ENCODE data around the gene POLR3A.

The POLR3A gene

DNA sequence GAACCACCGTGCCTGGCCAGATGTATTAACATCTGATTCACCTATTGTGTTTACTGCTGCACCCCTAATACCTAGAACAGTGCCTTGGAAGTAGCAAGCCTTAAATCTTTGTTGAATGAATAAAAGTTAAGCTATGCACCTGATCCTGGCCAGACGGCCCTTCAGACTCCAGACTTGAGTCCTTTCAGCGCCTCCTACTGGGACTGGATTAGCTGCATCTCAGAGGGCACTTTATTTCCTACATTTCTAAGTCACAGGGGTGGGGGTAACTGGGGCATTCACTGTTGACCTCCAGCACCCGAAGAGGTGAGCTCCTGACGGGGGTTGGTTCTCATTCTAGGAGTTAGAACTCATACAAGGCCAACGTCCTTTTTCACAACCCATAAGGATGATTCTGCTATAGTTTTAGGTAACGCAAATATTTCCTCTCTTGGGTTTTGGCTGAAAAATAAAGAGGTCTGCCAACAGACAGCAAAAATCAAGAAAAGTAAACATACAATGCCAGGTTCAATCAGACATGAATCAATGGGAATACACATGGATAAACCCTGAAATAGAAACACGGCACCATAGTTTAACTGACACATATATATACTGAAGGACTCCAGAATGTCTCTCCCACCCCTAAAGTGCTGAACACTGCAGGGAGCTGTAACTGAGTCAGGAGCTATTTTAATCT is 54.8 kb downstream of the POLR3A start:
- no peak for DNase-seq

DNA sequence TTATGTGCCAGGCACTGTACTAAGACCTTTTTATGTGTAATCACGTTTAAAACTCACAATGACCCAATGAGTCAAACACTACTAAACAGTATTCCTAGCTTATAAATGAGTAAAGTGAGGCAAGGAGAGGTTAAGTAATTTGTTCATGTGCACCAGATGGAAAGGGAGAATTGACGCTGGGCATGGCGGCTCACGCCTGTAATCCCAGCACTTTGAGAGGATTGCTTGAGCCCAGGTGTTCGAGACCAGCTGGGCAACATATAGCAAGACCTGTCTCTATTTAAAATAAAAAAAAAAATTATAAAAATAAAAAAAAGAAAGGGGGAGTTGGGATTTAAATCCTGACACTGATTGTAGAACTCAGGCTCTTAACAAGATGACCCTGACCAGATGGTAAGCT is 56.0 kb downstream of the POLR3A start:
- DNase-seq = no peak

DNA sequence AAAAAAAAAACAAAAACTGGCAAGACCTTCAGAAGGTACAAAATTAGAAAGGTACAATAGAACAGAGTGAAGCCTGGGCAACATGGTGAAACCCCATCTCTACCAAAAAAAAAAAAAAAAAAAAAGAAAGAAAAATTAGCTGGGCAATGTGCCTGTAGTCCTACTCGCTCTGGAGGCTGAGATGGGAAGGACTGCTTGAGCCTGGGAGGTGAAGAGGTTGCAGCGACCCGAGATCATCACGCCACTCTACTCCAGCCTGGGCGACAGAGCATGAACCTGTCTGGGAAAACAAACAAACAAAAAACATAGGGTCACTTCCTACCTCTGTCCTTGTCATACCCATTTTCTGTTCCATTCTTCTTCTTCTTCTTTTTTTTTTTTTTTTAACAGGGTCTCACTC is 57.2 kb downstream of the POLR3A start:
- DNase-seq = no peak

DNA sequence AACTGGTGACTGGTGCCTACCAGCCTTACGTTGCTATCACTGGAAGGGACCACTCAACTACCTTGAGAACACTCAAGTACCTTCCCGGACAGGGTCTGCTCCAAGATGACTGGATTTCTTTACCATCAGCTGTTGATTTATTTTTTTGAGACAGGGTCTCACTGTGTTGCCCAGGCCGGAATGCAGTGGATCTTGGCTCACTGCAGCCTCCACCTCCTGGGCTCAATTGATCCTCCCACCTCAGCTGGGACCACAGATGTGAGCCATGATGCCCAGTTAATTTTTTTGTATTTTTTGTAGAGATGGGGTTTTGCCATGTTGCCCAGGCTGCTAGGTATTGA is 57.5 kb downstream of the POLR3A start:
- no peak for DNase-seq

DNA sequence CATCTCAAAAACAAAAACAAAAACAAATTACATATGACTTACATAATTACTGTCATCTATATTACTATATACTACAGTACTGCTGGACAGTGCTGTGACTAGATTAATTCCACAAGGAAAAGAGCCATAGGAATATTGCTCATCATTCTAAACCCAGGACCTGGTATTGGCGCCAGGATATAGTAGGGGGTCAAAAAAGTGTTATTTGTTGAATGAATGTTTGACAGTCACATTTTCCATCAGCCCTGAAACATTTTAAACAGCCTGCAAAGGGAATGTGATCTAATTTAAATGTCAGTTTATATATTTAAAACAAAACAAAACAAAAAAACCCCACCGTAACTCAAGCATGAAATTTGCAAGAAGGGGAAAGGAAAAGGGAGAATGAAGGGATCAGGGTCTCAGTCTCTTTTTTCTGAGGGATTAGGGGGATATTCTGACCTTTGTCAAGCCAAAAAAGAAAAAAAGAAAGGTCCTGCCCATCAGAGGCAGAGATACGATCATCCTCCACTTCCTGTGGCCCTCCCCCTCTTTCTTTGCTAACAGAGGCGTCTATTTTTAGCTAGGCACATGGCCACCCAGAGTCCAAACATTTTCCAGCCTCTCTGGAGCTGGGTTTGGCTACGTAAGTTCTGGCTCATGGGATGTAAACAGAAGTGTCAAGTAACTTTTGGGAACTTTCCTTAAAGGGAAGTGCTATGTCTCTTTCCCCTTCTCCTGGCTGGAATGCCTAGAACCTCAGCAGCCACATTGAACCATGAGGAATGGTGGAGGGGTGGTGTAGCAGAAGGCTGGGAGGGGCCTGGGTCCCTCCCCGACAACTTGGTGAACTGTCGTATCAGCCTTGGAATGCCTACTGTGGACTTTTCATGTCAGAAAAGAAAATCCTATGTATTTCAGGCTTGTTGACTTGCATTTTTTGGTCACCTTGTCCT is 58.2 kb downstream of the POLR3A start:
- DNase-seq = no peak

DNA sequence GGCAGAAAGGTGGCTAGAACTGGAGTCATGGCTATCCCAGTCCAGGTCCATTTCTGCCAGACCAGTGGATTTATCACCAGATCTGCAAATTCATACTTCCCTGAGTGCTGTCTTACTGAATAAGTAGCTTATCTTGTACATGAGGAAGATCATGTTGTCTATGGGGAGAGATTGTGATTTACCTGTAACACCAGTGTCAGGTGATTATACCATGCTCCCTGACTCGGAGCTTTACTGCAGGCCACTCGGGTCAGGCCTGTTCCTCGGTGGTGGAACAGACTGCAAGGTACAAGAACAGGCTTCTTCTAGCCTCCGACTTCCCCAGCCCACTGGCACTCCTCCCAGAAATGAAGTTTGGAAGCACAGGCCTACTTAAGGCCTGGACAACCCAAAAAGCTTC is 60.2 kb downstream of the POLR3A start:
- DNase-seq = no peak

DNA sequence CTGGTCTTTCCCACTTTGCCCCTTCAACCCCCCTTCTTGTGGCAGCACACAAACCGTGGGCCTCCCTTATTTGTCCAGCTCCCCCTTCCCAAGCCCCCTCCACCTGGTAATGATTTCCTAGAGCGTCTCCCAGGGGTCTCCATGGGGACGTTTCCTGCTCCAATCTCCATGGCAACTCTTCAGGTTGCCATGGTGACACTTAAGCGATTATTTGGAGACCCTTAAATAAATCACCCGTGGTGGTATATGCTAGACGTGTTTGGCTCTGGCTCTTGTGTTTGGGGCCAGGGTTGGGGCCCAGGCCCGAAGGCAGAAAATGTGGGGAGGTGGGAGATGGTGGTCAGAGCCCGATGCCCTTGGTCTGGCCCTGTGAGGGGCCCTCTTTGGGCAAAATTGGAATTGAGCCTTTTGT is 61.7 kb downstream of the POLR3A start:
- no peak for DNase-seq

DNA sequence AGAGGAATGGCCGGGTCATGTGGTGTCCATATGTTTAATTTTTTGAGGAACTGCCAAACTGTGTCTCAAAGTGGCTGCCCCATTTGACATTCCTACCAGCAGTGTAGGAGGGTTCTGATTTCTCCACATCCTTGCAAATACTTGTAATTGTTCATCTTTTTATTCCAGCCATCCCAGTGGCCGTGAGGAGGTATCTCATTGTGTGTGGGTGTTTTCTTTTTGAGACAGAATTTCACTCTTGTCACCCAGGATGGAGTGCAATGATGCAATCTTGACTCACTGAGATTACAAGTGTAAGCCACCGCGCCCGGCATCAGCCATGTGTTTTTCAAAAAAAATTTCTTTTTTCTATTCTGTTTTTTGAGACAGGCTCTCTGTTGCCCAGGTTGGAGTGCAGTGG is 64.0 kb downstream of the POLR3A start:
- no peak for DNase-seq

DNA sequence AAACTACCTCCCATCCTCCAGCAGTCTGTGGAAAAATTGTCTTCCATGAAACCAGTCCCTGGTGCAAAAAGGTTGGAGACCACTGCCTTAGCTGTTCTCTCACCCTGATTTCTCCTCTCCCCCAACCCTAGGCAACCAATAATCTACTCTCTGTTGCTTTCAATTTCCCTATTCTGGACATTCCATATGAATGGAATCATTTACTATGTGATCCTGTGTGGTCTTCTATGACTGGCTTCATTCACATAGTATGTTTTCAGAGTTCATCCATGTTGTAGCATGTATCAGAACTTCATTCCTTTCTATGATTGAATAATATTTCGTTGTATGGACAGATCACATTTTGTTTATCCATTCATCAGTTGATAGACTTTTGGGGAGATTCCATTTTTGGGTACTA is 64.5 kb downstream of the POLR3A start:
- no peak for DNase-seq

DNA sequence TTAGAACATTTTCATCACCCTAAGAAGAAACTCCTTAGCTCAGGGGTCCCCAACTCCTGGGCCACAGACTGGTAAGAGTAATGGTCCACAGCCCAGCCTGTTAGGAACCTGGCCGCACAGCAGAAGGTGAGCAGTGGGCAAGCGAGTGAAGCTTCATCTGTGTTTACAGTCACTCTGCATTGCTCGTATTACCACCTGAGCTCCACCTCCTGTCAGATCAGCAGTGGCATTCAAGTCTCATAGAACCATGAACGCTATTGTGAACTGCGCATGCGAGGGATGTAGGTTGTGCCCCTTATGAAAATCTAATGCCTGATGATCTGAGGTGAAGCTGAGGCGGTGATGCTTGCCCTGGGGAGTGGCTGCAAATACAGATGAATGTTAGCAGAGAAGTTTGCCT is 65.4 kb downstream of the POLR3A start:
- DNase-seq = no peak

DNA sequence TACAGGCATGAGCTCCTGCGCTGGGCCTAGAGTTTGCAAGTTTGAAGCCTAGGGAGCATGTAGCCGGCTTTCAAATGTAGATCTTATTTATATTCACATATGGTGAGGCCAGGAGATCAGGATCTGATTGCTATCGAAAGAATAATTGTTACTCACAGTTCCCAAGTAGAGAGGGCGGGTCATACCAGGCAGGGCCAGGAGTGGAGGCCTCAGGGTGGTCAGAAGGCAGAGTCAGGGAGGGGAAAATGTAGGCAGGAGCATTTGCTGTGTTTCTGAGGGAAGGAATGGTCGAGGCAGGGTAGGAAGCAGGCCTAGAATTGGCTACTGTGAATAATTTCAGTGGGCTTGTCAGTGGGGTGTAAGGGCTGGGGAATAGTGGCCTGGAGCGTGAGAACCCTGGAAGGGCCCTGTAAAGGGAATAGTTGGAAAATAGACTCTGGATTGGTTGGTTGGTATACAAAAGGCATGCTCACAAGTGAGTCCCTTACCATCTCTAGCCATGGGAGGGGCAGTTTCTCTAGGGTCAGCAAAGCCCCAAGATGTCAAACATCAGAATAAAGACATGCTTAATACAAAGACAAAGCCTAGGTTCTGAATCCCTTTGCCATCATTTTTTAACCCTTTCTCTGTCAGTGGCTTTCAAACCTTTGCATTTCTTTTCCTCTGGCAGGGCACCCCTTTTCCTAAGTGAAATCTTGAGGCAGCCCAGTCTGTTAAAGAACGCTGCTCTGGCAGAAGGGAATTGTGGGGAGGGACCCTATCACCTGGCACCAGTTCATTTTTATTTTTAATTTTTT is 66.8 kb downstream of the POLR3A start:
- DNase-seq = no peak

DNA sequence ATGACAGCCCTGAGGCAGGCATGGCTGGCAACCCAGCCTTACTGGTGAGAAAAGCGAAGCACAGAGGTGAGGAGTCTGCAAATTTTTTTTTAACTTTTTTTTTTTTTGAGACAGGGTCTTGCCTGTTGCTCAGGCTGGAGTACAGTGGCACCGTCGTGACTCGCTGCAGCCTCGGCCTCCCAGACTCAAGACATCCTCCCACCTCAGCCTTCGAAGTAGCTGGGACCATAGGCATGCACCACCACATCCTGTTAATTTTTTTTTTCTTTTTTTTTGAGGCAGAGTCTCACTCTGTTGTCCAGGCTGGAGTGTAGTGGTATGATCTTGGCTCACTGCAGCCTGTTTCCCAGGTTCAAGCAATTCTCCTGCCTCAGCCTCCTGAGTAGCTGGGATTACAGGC is 67.6 kb downstream of the POLR3A start:
- no peak for DNase-seq

DNA sequence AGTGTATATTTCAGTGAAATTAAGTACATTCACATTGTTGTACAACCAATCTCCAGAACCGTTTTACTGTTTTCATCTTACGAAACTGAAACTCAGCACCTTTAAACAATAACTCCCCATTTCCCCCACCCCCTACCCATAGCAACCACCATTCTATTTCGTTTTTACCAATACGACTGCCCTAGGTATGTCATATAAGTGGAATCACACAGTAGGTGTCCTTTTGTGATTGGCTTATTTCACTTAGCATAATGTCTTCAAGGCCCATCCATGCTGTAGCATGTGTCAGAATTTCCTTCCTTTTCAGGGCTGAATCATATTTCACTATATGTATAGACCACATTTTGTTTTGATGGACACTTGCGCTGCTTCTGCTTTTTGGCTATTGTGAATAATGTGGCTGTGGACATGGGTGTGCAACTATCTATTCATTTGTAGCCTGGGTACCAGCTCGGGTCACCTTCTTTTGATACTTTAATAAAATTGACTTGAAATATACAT is 68.4 kb downstream of the POLR3A start:
- no peak for DNase-seq

DNA sequence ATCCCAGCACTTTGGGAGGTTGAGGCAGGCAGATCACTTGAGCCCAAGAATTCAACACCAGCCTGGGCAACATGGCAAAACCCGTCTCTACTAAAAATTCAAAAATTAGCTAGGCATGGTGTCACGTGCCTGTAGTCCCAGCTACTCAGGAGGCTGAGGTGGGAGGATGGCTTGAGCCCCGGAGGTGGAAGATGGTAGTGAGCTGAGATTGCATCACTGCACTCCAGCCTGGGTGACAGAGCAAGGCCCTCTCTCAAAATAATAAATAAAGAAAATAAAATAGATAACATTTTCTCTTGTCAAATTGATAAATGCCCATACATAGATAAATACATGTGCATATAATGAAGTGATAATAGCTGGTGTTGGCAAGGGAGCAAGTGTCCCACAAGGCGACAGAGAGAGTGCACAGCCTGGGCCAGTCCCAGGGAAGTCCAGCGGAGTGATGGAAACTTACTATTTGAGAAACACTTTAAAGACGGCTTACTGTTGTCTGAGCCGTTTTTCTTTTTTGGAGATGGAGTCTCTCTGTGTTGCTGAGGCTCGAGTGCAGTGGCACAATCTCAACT is 69.3 kb downstream of the POLR3A start:
- no peak for DNase-seq

DNA sequence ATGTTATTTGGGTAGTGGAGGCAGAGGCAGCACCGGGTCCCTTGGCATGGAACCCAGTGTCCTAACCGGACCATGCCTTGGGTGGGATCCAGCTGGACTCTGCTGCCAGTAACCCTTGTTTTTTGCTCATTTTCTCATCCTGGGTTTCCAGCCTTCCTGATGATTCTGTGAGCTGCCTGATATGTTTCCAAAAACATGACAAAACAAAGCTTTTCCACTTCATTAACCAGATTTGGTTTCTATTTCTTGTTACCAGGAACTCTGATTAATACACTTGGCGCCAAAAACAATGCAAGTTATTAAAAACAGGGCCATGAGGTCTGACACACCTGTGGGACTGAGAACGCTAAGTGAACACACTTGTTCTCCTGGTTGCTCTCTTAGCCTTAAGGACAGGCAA is 69.9 kb downstream of the POLR3A start:
- DNase-seq = no peak

DNA sequence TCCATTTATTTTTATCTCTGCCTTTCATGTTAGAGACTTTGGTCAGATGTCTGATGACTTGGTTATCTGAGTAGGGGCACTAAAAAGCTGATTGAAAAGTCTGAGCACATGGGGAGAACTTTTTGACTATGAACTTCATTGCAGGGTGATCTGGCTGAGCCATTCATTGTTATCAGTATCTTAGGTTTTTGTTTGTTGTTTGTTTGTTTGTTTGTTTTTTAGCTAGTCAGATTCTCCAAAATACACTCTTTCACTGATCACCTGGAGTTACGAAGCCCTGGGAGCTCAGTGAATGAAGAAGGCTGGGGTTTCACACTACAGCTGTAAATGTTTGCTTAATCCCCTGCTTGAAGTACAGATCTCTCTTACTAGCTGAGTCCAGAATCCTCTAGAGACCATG is 74.2 kb downstream of the POLR3A start:
- no peak for DNase-seq

DNA sequence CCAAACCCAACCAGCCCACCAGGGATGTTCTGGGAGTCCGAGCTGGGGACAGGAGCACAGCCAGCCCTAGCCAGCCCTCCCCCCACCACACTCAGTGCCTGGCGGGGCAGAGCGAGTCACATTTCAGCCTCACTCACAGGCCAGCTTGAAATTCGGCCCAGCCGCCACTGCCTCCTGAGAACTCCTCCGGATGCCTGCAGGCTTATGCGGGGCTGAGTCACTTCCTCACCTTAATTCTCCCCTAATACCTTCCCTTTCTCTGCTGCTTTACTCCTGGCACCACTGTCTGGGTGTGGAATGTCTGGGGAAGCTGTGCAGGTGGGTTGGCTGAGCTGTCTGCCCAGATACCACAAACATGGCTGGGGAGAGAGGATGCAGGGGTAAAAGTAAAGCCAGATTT is 80.1 kb downstream of the POLR3A start:
- DNase-seq = no peak

DNA sequence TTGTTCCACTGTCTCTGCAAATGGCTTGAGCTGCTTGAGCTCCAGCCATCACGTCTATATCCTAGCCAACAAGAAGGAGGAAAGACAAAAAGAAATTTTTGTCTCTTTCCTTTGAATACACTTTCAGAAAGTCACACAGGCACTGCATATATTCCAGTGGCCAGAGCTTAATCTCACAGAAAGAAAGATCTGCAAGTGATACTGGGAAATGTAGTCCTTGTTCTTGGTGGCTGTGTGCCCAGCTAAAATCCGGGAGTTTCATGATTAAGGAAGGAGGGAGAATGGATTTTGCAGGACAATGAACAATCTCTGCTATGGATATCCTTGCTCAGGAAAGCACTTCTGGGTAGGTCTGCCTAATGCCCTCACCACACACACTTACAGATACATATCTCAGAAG is 83.2 kb downstream of the POLR3A start:
- DNase-seq = no peak

DNA sequence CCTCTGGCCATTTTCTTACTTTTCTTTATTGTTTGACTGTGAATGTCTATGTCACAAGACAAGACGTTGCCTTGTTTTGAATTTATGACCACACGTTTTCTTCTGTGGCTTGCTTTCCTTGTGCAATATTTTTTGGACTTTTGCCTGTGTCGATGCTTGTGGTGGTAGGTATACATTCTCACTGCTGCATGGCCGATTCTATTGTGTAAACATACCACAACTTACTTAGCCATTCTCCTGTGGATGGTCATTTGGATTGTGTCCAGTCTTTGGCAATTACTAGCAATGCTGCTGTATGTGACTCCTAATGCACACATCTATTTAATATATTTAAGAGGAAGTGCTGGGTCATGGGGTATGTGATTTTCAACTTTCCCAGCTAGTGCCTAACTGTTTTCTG is 84.8 kb downstream of the POLR3A start:
- no peak for DNase-seq

DNA sequence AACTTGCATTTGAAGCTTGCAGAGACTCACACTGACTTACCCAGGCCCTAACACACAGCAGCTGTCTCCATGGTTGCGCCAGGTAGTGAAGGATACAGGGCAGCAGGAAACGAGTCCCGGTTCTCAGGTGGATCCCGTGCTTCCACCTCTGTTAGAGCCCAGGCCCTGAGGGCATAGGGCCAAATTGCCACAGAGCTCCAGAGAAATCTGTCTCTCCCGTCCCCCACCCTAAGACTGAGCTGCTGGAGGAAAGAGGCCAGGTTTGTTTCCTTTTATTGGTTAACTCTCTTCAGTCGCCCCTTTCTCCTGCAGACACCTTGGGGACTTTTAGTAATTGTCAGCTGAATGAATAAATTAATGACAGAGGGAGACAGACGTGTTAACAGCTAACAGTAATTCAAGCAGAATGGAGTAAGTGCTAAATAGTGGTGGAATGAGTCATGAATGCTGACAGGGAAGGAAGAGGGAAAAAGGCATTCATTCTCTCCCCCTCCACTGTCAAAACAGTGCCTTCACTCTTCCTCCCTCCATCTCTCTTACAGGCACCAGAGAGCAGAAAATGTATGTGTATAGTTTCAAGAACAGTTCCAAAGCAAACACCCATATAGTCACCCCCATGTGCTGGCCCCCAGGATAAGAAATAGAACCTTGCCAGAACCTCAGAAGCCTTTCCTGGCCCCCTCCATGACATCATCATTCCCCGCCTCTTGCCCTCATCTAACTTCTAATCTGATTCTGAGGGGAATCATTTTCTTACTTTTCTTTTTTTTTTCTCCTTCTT is 86.0 kb downstream of the POLR3A start:
- DNase-seq = no peak

DNA sequence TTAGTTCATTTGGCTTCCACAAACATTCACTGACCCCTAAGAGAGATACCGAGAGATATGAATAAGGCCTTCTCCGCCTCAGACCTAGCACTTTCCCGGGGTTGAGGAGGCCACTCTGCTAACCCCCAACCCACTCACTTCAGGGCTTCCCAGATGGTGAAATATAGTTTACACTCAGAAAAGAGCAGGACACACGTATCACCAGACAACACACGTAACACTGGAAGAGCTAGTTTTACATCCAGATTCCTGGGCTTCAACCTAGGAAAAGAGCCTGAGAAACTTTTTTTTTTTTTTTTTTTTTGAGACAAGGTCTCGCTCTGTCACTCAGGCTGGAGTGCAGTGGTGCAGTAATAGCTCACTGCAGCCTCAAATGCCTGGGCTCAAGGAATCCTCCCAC is 87.5 kb downstream of the POLR3A start:
- no peak for DNase-seq

DNA sequence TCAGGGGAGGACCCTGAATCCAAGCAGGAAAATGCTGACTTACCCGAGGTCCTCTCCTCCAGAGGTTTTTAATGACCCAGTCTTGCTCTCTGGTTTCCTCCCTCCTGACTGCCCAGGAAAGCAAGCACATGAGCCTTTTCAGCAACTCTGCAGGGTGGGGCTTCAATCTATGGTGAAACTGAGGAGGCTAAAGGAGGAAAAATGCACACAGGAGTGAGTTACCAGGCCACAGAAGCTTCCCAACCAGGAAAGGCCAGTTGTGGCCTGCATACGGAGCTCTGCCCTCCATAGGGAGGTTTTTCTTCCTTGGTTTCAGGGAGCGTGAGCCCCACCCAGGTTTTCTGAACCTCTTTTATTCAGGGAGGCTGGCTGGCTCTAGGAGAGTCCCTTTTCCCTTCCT is 88.7 kb downstream of the POLR3A start:
- DNase-seq = no peak

Measured in activated CD4-positive, alpha-beta T cell treated with anti-CD3 and anti-CD28 coated beads, Interleukin-2, amount 50 U/mL, for 4 hours (primary cell).